DMS 273 treated with DMSO at 0.1 percent for 48 hours (cell line): ENCODE data around the gene SCN5A.

ENCODE experiments used
- DNase-seq: peaks from one replicate; lab custom pipeline; 2025; lab: John Stamatoyannopoulos, UW

The SCN5A gene

GRCh38 chr3:38600551-38600950 lies 48.9 kb downstream of the SCN5A start:
- no peak for DNase-seq

GRCh38 chr3:38599886-38600285 lies 49.6 kb downstream of the SCN5A start:
- no peak for DNase-seq

- no peak for DNase-seq
These were observed 50.7 kb downstream of the SCN5A start for GRCh38 chr3:38598791-38599190.

GRCh38 chr3:38597502-38598060 lies 51.9 kb downstream of the SCN5A start:
- no peak for DNase-seq

- DNase-seq: no peak
These were observed 54.1 kb downstream of the SCN5A start for GRCh38 chr3:38595393-38595792.

- DNase-seq: no peak
These were observed 59.0 kb downstream of the SCN5A start for GRCh38 chr3:38590521-38590920.

- DNase-seq: no peak
These were observed 60.2 kb downstream of the SCN5A start for GRCh38 chr3:38588995-38589937.

- DNase-seq: no peak
These were observed 61.0 kb downstream of the SCN5A start for GRCh38 chr3:38588371-38588971.

GRCh38 chr3:38587548-38588131 lies 61.8 kb downstream of the SCN5A start:
- no peak for DNase-seq

- no peak for DNase-seq
These were observed 62.7 kb downstream of the SCN5A start for GRCh38 chr3:38586546-38587520.

- DNase-seq: no peak
These were observed 63.6 kb downstream of the SCN5A start for GRCh38 chr3:38585791-38586420.

- no peak for DNase-seq
These were observed 65.8 kb downstream of the SCN5A start for GRCh38 chr3:38583688-38584087.

GRCh38 chr3:38582941-38583645 lies 66.4 kb downstream of the SCN5A start:
- DNase-seq: no peak

GRCh38 chr3:38582316-38582715 lies 67.2 kb downstream of the SCN5A start:
- no peak for DNase-seq

GRCh38 chr3:38581774-38582173 lies 67.7 kb downstream of the SCN5A start:
- DNase-seq: no peak

GRCh38 chr3:38580450-38581382 lies 68.8 kb downstream of the SCN5A start:
- no peak for DNase-seq

GRCh38 chr3:38579551-38580449 lies 69.7 kb downstream of the SCN5A start:
- DNase-seq: no peak

GRCh38 chr3:38579141-38579540 lies 70.3 kb downstream of the SCN5A start:
- no peak for DNase-seq
